Ascending aorta (tissue), 2 donors: ENCODE measurements around the gene ACP1. TPM values are rescaled to one million over a fixed set of nuclear protein-coding genes. Genes with fewer than 3 reads are reported as not detected.

ENCODE experiments used
- DNase-seq, 2 donors: peaks; one replicate each; pipeline ENCODE4 v3.0.0-alpha.2; 2019; ENCODE audit warnings: low spot score in 2 of 2
- H3K27ac ChIP-seq, 2 donors: fragments of 200-600 bp; sonication (generic); one replicate each; pipeline ENCODE4 v1.5.1; 2016 to 2017; ENCODE audit warnings: mild to moderate bottlenecking in 1 of 2
- H3K27me3 ChIP-seq: fragments of 200-600 bp; sonication (generic); one replicate; pipeline ENCODE4 v1.5.1; 2017
- H3K36me3 ChIP-seq, 2 donors: fragments of 200-600 bp; sonication (generic); one replicate each; pipeline ENCODE4 v1.5.1; 2016
- H3K4me1 ChIP-seq, 2 donors: fragments of 200-600 bp; sonication (generic); one replicate each; pipeline ENCODE4 v1.5.1; 2016 to 2017; ENCODE audit warnings: mild to moderate bottlenecking in 1 of 2
- H3K4me3 ChIP-seq, 2 donors: fragments of 200-600 bp; sonication (generic); one replicate each; pipeline ENCODE4 v1.5.1; 2016 to 2017; ENCODE audit warnings: mild to moderate bottlenecking in 1 of 2
- H3K9me3 ChIP-seq, 2 donors: fragments of 200-600 bp; sonication (generic); one replicate each; pipeline ENCODE4 v1.5.1; 2016
- intact Hi-C: fragments of 100-400 bp; cut with DNase I; formaldehyde crosslinking; loops from one replicate; pipeline ENCODE4 v1.15.1; 2023
- total RNA-seq: library from RNA; depleted of rRNA; stranded (reverse); fragments of >200 nt; gene quantifications from one replicate; pipeline ENCODE4 v1.1.0, GENCODE V29; 2016
- TF ChIP-seq, protein P1 (sequence below), 3 experiments: fragments of 200-600 bp in 2 of 3; fragments of 450-650 bp in 1 of 3; sonication (generic) in 2 of 3; IDR thresholded peaks; one replicate each; pipeline ENCODE4 v1.5.1; 2016 to 2019; ENCODE audit warnings: antibody characterized with exemption in 3 of 3, mild to moderate bottlenecking in 1 of 3, moderate library complexity in 1 of 3

Gene ACP1
- total RNA-seq, 1 donor from 2014 or later: 30.8 TPM

DNA sequence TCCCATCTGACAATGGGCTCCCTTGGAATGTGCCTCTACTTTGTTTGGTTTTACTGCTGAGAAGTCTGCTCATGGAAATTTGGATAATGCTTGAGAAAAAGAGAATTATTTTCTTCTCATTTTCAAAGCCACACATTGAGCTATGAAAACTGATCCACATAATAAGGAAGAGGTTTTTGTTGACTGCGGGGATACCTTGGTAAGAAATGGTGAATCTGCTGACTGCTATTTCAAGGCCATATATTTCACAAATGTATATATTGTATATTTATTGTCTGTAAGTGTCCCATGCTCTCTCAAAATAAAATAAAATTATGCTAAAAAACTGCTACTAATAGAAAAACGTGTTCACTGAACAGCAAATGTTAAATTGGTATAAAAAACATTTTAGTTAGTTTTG is 16.0 kb upstream of the ACP1 start:
- DNase-seq: no peak
- TF ChIP-seq, protein P1, sequence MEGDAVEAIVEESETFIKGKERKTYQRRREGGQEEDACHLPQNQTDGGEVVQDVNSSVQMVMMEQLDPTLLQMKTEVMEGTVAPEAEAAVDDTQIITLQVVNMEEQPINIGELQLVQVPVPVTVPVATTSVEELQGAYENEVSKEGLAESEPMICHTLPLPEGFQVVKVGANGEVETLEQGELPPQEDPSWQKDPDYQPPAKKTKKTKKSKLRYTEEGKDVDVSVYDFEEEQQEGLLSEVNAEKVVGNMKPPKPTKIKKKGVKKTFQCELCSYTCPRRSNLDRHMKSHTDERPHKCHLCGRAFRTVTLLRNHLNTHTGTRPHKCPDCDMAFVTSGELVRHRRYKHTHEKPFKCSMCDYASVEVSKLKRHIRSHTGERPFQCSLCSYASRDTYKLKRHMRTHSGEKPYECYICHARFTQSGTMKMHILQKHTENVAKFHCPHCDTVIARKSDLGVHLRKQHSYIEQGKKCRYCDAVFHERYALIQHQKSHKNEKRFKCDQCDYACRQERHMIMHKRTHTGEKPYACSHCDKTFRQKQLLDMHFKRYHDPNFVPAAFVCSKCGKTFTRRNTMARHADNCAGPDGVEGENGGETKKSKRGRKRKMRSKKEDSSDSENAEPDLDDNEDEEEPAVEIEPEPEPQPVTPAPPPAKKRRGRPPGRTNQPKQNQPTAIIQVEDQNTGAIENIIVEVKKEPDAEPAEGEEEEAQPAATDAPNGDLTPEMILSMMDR (IDR thresholded peaks at IDR 0.05): no peak
- H3K27me3 ChIP-seq: no peaks in the 10 kb centered on the region
- no peak overlapping the region for H3K27ac ChIP-seq
- intact Hi-C loops: loop anchor here (10.0 kb wide), 1 partner anchor 386 kb away; no protein-coding TSS in a partner anchor
- peaks cover 2 to 30% of the 10 kb centered on the region in 2 donors for H3K36me3 ChIP-seq
- no peaks in the 10 kb centered on the region for H3K4me1 ChIP-seq
- no peaks in the 10 kb centered on the region for H3K9me3 ChIP-seq
- H3K4me3 ChIP-seq: no peak overlapping the region

DNA sequence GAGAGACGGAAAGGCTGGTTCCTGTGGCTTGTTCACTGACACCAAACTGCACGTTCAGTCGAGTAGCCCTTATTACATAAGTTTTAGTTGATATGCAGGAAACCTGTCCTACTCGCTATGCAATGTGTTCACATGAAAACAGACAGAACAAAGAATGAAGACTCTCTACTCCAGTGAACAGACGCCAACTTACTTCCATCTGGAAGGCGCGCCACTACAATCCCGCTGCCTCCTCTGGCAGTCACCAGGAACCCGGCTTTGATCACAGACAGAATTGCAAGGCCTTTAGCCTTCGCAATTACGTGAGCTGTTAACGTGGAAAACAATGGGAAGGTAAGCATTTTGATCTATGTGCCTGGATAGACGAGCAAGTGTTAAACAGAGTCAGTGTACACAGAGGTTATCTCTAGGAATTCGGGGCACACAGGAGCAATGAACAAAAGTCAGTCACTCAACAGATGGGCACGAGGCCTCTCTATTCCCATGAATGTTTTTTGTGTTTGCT is 15.2 kb upstream of the ACP1 start:
- Histone ChIP-seq H3K27me3 (no peaks in the 10 kb centered on the region), H3K4me1 (no peaks in the 10 kb centered on the region), H3K9me3 (no peaks in the 10 kb centered on the region), H3K36me3 (peaks cover 0 to 21% of the 10 kb centered on the region in 2 donors), H3K4me3 (no peak overlapping the region), H3K27ac (no peak overlapping the region)
- no peak for DNase-seq
- intact Hi-C loops: loop anchor here (10.0 kb wide), 1 partner anchor 385 kb away; no protein-coding TSS in a partner anchor
- TF ChIP-seq, protein P1 (IDR thresholded peaks at IDR 0.05): no peak

DNA sequence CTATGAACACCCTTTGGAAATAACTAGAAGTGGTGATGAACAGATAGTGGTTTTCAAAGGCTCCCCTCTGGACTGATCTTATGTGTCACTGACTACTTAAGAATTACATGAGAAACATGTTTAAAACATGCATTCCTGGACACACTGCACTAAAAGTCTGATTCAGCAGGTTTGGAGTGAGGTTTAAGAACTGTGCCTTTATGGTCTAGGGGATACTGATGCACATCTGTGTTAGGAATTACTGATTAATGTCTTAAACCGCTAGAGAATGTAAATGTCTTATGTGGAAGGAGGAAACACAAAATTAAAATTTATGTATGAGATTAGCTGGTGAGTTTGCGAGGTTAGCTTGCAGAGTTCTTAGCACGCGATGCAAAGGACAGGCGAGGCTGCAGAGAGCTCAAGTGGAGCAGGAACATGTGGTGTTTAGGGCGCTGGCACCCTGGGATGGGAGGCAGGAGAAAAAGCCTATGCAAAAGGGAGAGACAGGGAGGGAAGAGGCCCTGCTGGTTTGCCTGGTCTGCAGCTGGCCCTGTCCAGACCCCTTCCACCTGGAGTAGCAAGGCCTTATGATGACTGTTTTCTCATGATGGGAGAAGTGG is 12.6 kb upstream of the ACP1 start:
- DNase-seq: no peak
- Histone ChIP-seq H3K27me3 (no peaks in the 10 kb centered on the region), H3K27ac (no peak overlapping the region), H3K9me3 (peaks cover 0 to 6% of the 10 kb centered on the region in 2 donors), H3K4me1 (no peaks in the 10 kb centered on the region), H3K4me3 (no peak overlapping the region), H3K36me3 (peaks cover 0 to 10% of the 10 kb centered on the region in 2 donors)
- intact Hi-C loops: no loop called here
- TF ChIP-seq, protein P1 (IDR thresholded peaks at IDR 0.05): no peak

DNA sequence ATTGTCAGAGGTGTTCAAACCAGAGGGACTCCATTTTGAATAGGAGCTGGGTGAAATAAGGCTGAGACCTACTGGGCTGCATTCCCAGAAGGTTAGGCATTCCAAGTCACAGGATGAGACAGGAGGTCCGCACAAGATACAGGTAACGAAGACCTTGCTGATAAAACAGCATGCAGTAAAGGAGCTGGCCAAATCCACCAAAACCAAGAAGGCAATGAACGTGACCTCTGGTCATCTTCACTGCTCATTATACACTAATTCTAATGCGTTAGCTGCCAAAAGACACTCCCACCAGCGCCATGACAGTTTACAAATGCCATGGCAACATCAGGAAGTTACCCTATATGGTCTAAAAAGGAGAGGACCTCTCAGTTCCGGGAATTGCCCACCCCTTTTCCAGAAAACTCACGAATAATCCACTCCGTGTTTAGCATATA is 11.5 kb upstream of the ACP1 start:
- no peaks in the 10 kb centered on the region for H3K27me3 ChIP-seq
- no peak for DNase-seq
- no peaks in the 10 kb centered on the region for H3K4me1 ChIP-seq
- H3K36me3 ChIP-seq: peaks cover 0 to 6% of the 10 kb centered on the region in 2 donors
- H3K27ac ChIP-seq: no peak overlapping the region
- intact Hi-C loops: no loop called here
- H3K9me3 ChIP-seq: peaks cover 6 to 17% of the 10 kb centered on the region in 2 donors
- TF ChIP-seq, protein P1 (IDR thresholded peaks at IDR 0.05): no peak
- H3K4me3 ChIP-seq: no peak overlapping the region

DNA sequence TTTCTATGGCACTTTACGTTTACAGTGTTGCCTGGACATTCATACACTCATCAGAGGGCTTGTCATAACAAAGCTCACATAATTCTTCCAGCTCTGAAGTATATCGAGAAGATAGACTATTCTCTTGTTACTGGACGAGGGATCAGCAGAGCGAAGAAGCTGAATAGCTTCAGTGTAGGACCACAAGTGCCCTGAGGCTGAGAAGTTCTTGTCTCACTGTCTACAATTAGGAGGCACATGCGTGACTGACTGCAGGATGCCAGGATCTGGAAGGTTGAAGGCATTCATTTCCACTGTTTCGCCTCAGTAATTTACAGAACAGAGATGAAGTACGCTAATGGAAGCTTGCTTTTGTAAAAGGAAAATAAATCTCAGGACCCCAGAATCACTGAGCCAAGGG is 10.5 kb upstream of the ACP1 start:
- DNase-seq: no peak
- Histone ChIP-seq H3K27me3 (no peaks in the 10 kb centered on the region), H3K27ac (no peak overlapping the region), H3K4me1 (no peaks in the 10 kb centered on the region), H3K9me3 (peaks cover 6 to 26% of the 10 kb centered on the region in 2 donors), H3K36me3 (peaks cover 0 to 9% of the 10 kb centered on the region in 2 donors), H3K4me3 (no peak overlapping the region)
- TF ChIP-seq, protein P1 (IDR thresholded peaks at IDR 0.05): no peak
- intact Hi-C loops: no loop called here
